MCF 10A (cell line): Measurements from ENCODE around the gene RMND5B. TPM values are rescaled to one million over a fixed set of nuclear protein-coding genes. Genes with fewer than 3 reads are reported as not detected.

Experiments used
- BruUV-seq: library from RNA; stranded (reverse); fragments of 400-500 nt; replicated peaks from 2 replicates; lab custom pipeline; 2021; lab: Mats Ljungman, UMichigan
- CTCF ChIA-PET: fragments of 300-600 bp; sonication (Branson Sonifier 250); formaldehyde crosslinking; extraction: SDS; loops from one replicate; lab custom pipeline; 2021; ENCODE audit warnings: antibody characterized with exemption, inconsistent platforms; lab: Yijun Ruan, JAX
- POLR2A ChIA-PET: fragments of 300-600, 350-650 bp; sonication (Branson Sonifier 250); formaldehyde crosslinking; extraction: SDS; loops from one replicate; lab custom pipeline; 2020; ENCODE audit warnings: antibody characterized with exemption, inconsistent platforms; lab: Yijun Ruan, JAX
- DNase-seq: peaks from one replicate; pipeline ENCODE4 v3.0.0-alpha.2; 2018; ENCODE audit not compliant: unreplicated experiment
- H3K27ac Mint-ChIP-seq: one replicate; pipeline ENCODE4 v1.8.0; 2022; ENCODE audit warnings: mild to moderate bottlenecking, low read depth, mixed read lengths; ENCODE audit not compliant: unreplicated experiment
- H3K27me3 Mint-ChIP-seq: one replicate; pipeline ENCODE4 v1.8.0; 2022; ENCODE audit warnings: mixed read lengths; ENCODE audit not compliant: insufficient read depth, unreplicated experiment
- H3K36me3 Mint-ChIP-seq: one replicate; pipeline ENCODE4 v1.8.0; 2022; ENCODE audit warnings: mild to moderate bottlenecking, moderate library complexity, mixed read lengths; ENCODE audit not compliant: insufficient read depth, unreplicated experiment
- H3K4me1 Mint-ChIP-seq: one replicate; pipeline ENCODE4 v1.8.0; 2022; ENCODE audit warnings: mixed read lengths; ENCODE audit not compliant: insufficient read depth, unreplicated experiment
- H3K4me3 Mint-ChIP-seq: one replicate; pipeline ENCODE4 v1.8.0; 2022; ENCODE audit warnings: mild to moderate bottlenecking, moderate library complexity, mixed read lengths; ENCODE audit not compliant: unreplicated experiment
- H3K9me3 Mint-ChIP-seq: one replicate; pipeline ENCODE4 v1.8.0; 2022; ENCODE audit warnings: mixed read lengths; ENCODE audit not compliant: unreplicated experiment
- intact Hi-C: fragments of 100-400 bp; cut with micrococcal nuclease; formaldehyde crosslinking; loops from 2 replicates; pipeline ENCODE4 v1.14.1; 2022
- total RNA-seq: library from RNA; stranded (reverse); gene quantifications from 2 replicates; pipeline ENCODE4 v1.2.3, GENCODE V29; 2022
- TF ChIP-seq, protein P1 (sequence below): fragments of 200-600 bp; IDR thresholded peaks from one replicate; pipeline ENCODE4 v1.8.0; 2022; ENCODE audit warnings: antibody characterized with exemption, mild to moderate bottlenecking; ENCODE audit not compliant: unreplicated experiment

RMND5B gene
- total RNA-seq, 1 experiment from 2014 or later = 53.0 TPM

DNA sequence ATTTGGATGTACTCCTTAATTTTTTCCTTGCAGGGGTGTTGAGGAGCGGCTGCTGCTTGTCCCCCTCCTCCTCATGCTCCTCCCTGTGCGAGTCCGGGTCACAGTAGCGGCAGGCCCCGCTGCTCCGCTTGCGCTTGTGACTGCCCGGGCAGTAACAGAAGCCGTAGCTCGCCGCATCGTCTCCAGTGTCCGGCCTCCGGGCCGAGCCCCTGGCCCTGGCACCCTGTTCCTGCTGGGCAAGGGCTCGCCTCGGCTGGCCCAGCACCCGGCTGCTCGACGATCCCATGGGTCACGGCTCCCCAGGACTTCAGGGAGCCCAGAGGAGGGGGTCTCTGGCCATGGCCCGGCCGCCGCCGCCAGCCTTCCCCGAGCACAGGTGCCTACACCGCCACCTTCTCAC lies 56.2 kb downstream of the RMND5B start, which contains the start of gene GMCL2:
Gene GMCL2 (minus strand): TSS at position 358 of the 400 bp plus-strand sequence. CDS start 72 bp downstream, at position 286.
- DNase-seq = no peak

DNA sequence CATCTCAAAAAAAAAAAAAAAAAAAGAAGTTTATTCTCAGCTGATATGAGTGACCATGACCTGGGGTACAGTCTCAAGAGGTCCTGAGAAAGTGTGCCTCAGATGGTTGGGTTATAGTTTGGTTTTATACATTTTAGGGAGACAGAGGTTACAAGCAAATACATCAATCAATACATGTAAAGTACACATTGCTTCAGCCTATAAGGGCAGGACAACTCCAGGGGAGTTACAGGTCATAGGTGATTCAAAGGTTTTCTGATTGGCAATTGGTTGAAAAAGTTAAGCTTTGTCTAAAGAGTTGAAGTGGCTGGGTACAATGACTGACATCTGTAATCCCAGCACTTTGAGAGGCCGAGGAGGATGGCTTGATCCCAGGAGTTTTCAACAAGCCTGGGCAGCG lies 58.6 kb downstream of the RMND5B start:
- CTCF ChIA-PET = interaction anchor here (0.6 to 0.7 kb wide), 2 partner anchors 69 to 637 kb away, joined by 3 read pairs; no protein-coding TSS in a partner anchor
- Mint-ChIP-seq H3K4me3 (no peak overlapping the region), H3K27me3 (peaks cover 15% of the 10 kb centered on the region), H3K27ac (no peak overlapping the region), H3K4me1 (peaks cover 6% of the 10 kb centered on the region), H3K9me3 (no peaks in the 10 kb centered on the region), H3K36me3 (no peaks in the 10 kb centered on the region)
- POLR2A ChIA-PET = interaction anchor here (0.6 to 4.4 kb wide), 3 partner anchors 11 to 938 kb away, joined by 3 to 44 read pairs (median 34); partner anchors contain the start of gene HNRNPAB
- BruUV-seq = no TSS peak
- no peak for DNase-seq
- intact Hi-C loops = no loop called here
- TF ChIP-seq, protein P1, sequence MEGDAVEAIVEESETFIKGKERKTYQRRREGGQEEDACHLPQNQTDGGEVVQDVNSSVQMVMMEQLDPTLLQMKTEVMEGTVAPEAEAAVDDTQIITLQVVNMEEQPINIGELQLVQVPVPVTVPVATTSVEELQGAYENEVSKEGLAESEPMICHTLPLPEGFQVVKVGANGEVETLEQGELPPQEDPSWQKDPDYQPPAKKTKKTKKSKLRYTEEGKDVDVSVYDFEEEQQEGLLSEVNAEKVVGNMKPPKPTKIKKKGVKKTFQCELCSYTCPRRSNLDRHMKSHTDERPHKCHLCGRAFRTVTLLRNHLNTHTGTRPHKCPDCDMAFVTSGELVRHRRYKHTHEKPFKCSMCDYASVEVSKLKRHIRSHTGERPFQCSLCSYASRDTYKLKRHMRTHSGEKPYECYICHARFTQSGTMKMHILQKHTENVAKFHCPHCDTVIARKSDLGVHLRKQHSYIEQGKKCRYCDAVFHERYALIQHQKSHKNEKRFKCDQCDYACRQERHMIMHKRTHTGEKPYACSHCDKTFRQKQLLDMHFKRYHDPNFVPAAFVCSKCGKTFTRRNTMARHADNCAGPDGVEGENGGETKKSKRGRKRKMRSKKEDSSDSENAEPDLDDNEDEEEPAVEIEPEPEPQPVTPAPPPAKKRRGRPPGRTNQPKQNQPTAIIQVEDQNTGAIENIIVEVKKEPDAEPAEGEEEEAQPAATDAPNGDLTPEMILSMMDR = no peak

More for the DNA sequence above, 56.2 kb downstream of the RMND5B start, which contains the start of gene GMCL2:
- Mint-ChIP-seq H3K4me1 (peaks cover under 1% of the 10 kb centered on the region), H3K4me3 (no peak within 1 kb of the TSS), H3K27ac (no peak within 1 kb of the TSS), H3K9me3 (no peaks in the 10 kb centered on the region), H3K36me3 (no peaks in the 10 kb centered on the region), H3K27me3 (no peaks in the 10 kb centered on the region)
- POLR2A ChIA-PET = interaction anchor here (1.1 kb wide), 1 partner anchor 13 kb away, joined by 4 read pairs; no protein-coding TSS in a partner anchor
- intact Hi-C loops = no loop called here
- CTCF ChIA-PET = interaction anchor here (1.2 kb wide), 1 partner anchor 19 kb away, joined by 3 read pairs; no protein-coding TSS in a partner anchor
- TF ChIP-seq, protein P1 = no peak
- BruUV-seq = no TSS peak

- intact Hi-C loops = no loop called here
- POLR2A ChIA-PET = interaction anchor here (0.6 to 4.4 kb wide), 9 partner anchors 9 to 536 kb away, joined by 3 to 44 read pairs (median 3); partner anchors contain the start of gene HNRNPAB
- Mint-ChIP-seq H3K4me3 (no peak overlapping the region), H3K4me1 (peaks cover 12% of the 10 kb centered on the region), H3K27ac (no peak overlapping the region), H3K36me3 (no peaks in the 10 kb centered on the region), H3K27me3 (peaks cover 23% of the 10 kb centered on the region), H3K9me3 (no peaks in the 10 kb centered on the region)
- no TSS peak for BruUV-seq
- CTCF ChIA-PET = interaction anchor here (0.8 to 1.4 kb wide), 2 partner anchors 12 to 43 kb away, joined by 3 to 4 read pairs; no protein-coding TSS in a partner anchor
- TF ChIP-seq, protein P1 = no peak
- DNase-seq = no peak
Observed at GRCh38 chr5:178191661-178192060, 60.8 kb downstream of the RMND5B start.

DNA sequence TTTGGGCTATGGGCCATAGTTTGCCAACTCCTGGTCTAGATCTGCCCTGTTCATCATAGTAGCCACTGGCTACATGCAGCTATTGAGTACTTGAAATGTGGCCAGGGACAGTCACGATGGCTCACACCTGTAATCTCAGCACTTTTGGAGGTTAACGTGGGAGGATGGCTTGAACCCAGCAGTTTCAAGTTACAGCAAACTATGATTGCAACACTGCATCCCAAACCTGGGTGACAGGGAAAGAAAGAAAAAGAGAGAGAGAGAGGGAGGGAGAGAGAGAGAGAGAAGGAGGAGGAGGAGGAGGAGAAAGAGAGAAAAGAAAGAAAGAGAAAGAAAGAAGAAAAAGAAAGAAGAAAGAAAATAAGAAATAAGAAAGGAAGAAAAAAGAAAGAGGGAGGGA lies 61.4 kb downstream of the RMND5B start:
- ChIA-PET CTCF (interaction anchor here (0.7 to 0.8 kb wide), 2 partner anchors 10 to 42 kb away, joined by 4 to 5 read pairs; no protein-coding TSS in a partner anchor), POLR2A (interaction anchor here (0.6 to 4.4 kb wide), 11 partner anchors 8 to 535 kb away, joined by 3 to 44 read pairs (median 3); partner anchors contain the start of gene HNRNPAB)
- BruUV-seq = no TSS peak
- TF ChIP-seq, protein P1 = no peak
- no peak overlapping the region for H3K27ac Mint-ChIP-seq
- DNase-seq = peak; percentile 98
- H3K4me1 Mint-ChIP-seq = peaks cover 12% of the 10 kb centered on the region
- H3K4me3 Mint-ChIP-seq = no peak overlapping the region
- no peaks in the 10 kb centered on the region for H3K9me3 Mint-ChIP-seq
- peaks cover 23% of the 10 kb centered on the region for H3K27me3 Mint-ChIP-seq
- H3K36me3 Mint-ChIP-seq = no peaks in the 10 kb centered on the region
- intact Hi-C loops = no loop called here
